ENCODE measurements around the gene LARGE1.

The LARGE1 gene

DNA sequence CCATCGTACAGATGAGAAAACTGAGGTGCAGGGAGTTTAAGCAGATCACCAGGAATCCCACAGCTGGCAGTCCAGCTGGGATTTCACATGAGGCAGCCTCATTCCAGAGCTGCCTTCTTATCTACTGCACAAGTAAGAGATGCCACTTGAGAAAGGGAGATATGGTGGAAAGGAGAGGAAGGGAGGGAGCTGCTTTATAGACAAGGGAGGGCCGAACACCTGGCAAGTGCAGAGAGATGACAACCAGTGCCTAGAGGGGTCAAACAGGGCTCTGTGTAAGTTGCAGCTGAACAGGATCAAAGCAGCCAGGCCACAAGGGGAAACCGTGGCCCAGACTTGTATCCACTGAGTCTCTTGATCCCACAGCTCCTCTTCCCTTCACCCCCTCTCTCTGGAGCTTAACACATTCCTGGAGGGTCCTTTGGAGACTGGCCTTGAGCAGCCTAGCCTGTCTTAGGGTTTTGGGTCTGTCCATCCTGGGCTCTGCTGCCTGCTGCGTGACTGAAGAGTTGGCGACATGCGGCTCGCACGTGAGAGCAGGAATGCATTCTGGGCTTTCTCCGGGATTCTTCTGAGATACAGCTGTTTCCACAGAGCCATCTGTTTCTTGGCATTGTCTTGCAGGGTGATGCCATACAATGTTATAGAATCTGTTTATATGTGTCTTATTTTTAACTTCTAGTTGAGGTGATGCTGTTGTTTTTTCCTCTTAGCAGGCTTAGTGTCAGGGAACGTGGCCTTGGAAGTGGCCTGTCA, 593.6 kb downstream of the LARGE1 start:
- DNase-seq (ENCODE audit: low read depth, low spot score): no peak

DNA sequence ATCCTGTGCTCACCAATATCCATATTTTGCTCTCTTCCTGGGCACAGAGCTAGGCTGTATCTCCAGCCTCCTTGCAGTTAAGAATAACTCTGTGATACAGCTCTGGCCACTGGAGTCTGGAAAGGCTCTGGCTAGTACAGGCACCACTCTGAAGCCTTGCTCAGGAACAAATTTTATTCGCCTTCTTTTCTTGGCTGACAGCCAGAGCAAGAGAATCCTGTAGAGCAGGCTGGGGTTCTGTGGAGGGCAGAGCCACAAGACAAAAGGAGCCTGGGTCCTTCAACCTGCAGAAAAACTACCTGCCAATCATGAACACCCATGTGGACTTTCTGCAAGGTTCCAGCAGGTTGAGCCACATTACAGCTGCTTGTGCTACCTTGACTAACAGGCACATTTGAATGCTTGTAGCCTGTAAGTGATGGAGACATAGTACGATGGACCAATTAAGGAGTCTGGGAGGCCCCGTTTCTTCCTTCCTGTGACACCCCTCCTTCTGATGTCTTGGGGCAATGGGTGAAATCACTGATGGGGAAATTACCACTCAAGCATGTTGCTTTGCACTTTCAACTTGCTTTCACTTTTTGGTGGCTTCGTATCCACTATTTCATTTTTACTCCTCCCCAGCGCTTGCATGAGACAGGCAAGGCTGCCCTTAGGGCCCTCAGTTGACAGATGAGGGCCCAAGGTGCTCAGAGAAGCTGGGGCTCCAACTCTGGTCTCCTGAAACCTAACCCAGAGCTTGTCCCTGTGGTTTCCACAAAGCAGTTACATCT, 594.9 kb downstream of the LARGE1 start:
- no peak for DNase-seq (ENCODE audit: low read depth, low spot score)

DNA sequence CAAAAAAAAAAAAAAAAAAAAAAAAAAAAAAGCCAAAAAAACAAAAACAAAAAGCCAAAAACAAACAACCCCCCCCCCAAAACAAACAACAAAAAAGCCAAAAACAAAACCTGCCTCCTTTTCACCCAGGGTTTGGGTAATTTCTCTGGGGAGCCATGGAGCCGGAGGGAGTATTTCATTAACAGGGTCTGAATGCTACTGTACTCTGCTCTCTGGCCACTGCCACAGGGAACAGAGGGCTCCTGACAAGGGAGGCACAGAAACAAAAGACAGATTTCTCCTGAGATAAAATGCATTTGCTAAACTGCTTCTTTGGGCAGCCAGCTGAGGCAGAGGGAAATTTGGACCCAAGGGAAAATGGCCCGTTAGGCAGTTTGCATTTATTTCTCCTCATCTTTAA, 596.0 kb downstream of the LARGE1 start:
- no peak for DNase-seq (ENCODE audit: low read depth, low spot score)

DNA sequence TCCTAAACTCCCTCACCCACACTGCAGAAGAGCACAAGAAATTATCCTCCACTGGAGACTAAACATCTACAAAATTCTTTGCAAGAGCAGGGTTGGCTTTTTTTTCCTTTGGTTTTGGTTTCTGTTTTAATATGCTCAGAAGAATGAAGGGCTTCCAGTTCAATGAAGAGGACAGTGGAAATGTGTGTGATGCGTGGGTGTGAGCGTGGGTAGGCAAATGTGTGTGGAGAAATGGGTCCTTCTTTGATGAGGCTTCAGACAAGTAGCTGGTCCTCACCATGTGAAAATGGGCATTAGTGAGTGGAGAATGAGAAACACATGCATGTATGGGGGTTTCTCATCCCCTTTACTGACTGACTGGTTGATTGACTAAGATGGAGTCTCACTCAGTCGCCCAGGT, 598.8 kb downstream of the LARGE1 start:
- no peak for DNase-seq (ENCODE audit: low read depth, low spot score)

DNA sequence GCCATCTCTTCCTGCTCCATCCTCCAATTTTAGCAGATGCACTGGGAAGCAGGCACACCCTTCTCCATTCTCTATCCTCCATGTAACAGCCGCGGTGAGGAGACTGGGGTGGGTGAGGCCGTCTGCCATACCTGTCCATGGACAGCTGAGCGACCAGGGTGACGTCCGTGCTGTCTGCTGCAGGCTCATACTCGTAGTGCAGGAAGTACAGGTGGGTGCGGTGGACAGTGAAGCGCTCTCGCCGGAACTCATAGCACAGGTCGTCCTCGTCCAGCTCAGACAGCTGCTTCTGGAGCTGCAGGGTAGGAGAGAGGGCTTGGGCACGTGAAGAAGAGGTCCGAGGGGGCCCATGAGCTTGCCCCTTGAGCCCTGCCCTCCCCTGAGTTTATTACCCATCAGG, 604.3 kb downstream of the LARGE1 start:
- DNase-seq (ENCODE audit: low read depth, low spot score): no peak

DNA sequence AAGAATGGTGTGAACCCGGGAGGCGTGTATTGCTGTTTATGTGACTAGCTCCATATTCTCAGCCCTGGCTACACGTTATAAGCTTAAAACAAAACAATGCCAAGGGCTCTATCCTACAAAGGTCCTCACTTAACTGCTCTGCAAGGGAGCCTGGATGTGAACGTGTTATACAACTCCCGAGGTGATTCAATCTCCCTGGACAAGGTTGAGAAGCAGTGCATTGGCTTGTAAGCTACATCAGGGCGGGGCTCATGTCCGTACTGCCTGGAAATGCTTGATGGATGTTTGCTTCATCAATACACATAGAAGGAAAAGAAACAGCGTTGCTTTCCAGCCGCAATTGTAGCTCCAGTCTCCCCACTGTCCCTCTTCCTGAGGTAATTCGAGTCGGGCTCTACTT, 605.2 kb downstream of the LARGE1 start:
- DNase-seq (ENCODE audit: low read depth, low spot score): no peak

DNA sequence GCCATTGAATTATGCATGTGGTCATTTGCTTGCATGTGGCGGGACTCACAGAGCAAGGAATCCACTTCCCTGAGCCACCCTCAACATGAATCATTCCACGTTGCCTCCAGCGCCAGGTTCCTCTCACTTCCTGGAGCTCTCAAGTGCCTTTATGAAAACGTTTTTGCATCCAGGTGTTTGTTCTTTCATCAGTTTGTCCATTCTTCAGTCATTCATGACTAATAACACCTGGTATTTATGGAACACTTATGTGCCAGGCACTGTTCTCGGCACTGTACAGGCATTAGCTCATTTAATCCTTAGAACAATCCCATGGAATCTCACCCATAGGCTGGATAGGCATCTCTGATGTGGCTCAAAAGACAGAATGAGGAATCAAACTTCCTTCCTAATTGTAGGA, 606.0 kb downstream of the LARGE1 start:
- no peak for DNase-seq (ENCODE audit: low read depth, low spot score)

DNA sequence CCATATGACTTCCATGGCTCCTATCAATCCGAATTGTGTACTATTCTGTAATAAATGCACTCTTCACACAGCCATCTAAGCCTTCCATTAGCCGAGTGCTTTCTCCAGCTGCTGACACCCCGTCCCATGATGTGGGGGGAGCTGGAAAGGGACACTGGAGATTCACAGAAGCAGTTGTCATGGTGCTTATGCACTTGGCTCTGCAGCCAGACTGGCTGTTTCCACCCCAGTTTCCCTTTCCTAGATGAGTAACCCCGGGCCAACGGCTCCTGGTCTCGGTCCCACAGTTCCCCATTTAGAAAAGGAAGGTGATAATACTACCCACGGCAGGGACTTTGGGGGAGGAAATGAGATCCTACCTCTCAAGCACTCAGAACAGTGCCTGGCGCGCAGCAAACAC, 617.2 kb downstream of the LARGE1 start:
- no peak for DNase-seq (ENCODE audit: low read depth, low spot score)

DNA sequence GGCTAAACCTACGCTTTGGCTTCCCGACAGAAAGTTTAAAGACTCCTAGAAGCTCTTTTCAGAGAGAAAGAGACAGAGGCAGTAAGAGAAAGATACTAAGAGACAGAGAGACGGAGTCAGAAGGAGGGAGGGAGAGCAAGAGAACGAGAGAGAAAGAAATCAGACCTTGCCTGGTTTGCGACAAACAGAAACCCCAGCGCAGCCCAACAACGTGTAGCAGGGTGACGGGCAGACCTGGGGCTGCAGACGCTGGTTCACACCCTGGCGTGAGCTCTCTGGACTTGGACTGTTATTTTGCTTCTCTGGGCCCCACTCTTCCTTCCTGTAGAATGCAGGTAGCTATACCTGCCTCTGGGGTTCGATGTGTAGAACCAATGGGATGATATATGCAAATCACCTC, 617.7 kb downstream of the LARGE1 start:
- DNase-seq (ENCODE audit: low read depth, low spot score): no peak

DNA sequence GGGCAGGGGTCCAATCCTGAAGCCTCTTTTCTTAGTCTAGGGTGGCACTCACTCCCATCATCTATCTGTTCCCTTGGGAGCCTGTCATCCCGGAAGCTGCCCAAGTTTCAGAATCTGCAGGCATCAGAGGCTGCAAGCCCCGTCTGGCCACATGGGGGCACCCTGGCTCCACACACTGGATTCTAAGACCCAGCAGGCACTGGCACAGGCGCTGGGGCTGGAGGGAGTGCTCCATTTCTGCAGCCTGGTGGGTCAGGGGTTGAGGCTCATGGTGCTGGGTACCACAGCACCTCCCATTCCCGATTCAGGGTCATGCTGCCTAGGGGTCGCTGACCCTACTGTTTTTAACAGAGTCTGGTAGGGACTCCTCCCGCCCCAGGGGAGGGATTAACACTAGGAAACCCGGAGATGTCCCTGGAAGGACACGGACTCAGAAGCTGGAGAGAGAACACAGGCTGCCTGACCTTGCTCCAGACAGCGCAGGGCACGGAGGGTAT, 618.2 kb downstream of the LARGE1 start:
- no peak for DNase-seq (ENCODE audit: low read depth, low spot score)

DNA sequence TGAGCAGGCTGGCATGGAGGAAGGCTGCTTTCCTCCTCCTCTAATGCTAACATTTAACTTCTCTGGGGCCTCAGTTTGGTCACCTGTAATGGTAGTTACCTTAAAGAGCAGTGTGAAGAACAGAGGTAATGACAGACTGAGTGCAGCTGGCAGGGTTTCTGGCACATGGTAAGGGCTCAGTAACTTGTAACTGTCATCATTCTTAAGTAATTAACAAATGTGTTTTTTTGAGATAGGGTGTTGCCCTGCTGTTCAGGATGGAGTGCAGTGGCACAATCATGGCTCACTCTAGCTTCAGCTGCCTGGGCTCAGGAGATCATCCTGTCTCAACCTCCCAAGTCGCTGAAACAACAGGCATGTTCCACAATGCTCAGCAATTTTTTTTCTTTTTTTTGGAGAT, 620.1 kb downstream of the LARGE1 start:
- DNase-seq (ENCODE audit: low read depth, low spot score): no peak

DNA sequence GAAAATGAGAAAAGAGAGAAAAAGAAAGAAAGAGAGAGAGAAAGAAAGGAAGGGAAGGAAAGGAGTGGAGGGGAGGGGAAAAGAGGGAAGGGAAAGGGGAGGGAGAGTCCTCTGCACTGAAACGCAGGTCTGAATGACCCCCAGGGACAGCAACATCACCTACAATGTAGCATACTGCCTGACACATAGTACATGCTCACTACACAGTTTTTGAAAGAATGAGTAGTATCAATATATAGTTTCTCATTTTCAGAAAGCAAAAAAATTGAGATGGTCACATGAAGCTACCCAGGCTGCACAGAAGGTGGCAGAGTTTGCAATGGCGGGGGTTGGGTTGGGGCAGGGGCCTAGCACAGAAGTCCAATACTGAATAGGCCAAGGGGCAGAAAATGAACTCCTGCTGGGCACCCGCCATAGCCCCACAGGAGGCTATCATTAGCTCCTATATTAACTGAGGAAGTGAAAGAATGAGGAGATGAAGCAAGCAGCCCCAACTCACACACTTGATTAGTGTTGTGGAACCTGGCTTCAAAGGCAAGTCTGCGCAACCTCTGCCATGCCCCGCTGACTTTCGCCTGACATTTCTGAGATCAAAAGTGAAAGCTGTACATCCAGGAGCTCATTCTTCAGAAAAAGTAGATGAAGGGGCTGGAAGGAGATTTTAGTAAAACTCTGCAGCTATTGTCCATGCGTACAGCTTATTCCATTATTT, 620.9 kb downstream of the LARGE1 start:
- DNase-seq (ENCODE audit: low read depth, low spot score): no peak

DNA sequence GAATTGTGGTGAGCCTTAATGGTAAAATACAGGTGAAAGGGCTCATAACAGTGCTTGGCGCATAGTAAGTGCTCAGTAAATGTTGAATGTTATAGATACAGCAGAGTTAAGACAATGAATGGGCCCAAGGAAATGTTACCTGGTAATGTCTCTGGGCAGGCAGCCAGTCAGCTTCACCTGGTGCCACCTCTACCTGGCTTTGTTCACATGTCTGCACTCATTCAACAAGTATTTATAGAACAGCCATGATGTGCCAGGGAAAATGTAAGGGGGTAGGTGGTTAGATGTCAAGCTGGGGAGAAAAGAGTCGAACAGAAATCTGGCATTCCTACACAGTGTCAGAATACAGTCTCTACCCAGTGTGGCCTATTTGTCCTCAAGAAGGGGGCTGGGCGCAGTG, 623.3 kb downstream of the LARGE1 start:
- DNase-seq (ENCODE audit: low read depth, low spot score): no peak

DNA sequence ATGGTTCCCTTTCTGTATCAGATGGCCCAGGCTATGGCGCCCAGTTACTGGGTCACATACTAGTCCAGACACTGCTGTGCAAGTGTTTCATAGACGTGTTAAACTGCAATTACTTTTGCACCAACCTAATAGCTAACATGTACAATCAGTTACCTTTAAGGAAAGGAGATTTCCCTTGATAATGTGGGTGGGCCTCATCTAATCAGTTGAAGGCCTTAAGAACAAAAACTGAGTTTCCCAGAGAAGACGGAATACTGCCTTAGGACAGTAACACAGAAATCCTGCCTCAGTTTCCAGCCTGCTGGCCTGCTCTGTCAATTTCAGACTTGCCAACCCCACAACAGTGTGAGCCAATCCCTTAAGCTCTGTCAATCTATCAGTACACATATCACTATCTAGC, 632.2 kb downstream of the LARGE1 start:
- no peak for DNase-seq (ENCODE audit: low read depth, low spot score)

DNA sequence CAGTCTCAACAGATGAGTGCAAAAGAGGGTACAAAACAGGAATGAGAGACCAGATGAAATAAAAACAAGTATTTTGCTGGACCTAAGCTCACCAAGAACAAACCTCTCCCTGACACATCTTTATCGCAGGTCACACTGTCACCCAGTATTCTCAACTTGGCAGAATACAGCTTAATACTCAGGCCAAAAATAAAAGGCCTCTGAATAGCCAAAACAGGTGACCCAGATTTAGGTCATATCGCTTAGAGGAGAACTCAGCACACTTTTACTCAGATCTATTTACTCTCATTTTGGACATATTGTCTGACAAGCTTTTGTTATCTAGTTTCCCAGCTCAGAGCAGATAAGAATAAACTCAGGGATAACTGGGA, 645.2 kb downstream of the LARGE1 start:
- DNase-seq (ENCODE audit: low read depth, low spot score): no peak

DNA sequence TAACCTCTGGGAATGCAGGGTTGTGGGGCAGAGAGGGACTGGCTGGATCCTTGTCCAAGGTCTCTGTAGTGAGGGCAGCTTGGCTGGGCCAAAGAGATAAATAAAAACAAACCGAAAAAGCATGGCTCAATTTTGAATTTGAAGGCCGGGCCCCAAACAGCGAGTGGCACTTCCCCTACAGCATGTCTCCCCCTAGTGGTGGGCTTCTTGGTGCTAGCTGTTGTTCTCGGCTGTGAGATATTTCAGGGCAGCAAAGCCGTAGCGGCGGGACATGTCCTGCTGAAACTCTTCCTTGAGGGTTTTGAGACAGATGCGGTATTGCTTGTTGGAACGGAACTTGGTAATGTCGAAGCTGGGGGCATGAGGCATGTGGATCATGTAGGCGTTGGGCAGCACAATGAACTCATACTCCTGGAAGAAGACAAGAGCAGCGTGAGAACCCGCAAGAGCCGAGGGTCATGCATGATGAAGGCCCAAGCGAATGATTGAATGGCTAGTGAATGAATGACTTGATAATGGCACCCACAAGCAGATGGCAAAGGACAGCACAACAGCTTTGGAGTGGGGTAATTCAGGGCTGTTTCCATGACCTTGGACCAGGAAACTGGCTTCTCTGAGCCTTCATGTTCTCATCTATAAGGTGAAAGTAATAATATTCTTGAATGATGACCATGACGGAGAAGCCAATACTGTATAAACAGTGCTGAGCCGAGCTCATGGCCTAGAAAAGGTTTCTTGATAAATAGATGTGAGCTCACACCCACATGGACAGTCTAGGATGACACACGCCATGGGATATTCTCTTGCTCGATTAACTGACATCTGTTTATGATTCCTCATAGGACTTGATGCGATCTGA, 645.8 kb downstream of the LARGE1 start:
- no peak for DNase-seq (ENCODE audit: low read depth, low spot score)

DNA sequence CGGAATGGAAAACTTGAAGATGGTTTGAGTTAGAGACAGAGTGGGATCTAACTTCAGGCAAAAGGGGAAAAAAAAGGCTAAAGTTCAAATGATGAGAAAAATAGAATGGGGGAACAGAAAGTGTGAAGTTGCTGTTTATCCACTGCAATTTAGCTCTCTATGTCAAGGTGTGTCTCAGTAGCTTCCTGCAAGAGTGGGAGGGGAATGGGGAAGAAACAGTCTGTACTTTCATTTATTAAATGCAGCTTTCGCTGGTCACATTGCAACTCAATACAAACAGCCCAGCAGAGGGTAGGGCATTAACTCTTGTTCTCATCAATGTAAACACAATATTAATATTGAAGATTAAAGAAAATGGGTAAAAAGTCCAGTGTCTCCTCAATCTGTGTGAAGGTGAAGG, 647.4 kb downstream of the LARGE1 start:
- no peak for DNase-seq (ENCODE audit: low read depth, low spot score)

DNA sequence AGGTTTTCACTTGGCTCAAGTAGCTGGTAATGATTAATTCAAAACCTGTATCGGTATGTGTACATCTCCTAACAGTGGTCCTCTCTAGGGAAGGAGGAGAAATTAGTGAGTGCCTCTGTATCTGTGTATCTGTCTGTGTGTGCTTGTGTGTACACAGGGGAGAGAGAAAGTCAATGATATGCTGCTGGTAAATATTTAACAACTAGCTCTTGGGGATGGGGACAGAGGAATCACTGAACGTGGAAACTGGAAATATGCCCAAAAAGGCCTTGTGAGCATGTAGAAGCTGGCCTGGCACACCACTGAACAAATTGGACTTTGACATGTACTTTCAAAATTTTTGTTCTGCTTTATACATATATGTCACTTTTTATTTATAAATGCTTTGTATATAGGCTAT, 648.1 kb downstream of the LARGE1 start:
- no peak for DNase-seq (ENCODE audit: low read depth, low spot score)

DNA sequence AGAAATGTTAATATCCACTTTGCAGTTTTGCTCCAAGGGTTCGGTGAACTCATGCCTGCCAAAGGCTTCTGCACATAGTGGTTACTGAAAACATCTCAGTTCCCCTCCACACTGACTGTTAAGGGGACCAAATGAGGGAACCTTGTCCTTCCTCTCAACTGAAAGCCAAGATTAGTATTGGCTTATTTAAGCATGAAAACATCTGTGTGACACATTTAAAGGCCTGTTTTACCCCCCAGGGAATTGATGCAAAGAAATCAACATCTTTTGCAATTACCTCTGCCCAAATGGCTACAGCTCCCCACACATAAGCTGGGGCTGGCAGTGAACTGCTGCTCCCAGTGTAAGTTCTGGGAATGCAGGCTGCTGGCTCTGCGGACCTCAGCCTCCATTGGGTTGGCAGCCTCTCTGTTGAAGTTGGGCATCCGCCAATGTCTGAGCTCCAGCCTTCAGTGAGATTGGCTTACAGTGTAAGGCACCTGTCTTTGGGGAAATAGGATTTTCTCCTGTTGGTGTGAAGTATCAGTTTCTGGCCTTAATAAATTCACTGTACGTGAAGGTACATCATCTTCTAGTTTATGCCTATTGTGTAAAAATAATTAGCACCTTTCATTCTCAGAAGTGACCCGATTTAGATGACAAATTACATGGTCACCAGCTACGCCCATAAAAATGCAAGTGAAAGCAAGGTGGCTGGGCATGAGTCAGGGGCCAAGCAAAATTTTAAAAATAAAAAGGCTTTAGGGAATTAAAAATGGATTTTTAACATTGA, 648.7 kb downstream of the LARGE1 start:
- DNase-seq (ENCODE audit: low read depth, low spot score): no peak

DNA sequence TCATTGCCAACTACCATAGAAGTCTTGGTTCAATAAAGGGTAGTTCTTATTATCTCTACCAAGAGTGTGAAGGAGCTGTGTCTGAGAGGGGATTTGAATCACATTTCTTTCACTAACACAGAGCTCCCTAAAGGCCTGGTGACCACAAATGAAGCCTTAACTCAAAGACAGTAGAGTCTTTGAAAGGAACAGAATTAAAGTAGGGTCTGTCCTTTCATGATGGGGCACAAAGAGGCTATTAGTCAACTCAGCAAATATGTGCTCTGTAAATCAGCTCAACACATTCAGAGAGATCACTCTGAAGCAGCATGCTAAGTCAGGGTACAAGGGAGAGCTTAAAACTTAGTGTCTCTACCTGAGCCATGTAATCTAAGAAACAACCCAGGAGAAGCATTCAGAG, 649.7 kb downstream of the LARGE1 start:
- DNase-seq (ENCODE audit: low read depth, low spot score): no peak

DNA sequence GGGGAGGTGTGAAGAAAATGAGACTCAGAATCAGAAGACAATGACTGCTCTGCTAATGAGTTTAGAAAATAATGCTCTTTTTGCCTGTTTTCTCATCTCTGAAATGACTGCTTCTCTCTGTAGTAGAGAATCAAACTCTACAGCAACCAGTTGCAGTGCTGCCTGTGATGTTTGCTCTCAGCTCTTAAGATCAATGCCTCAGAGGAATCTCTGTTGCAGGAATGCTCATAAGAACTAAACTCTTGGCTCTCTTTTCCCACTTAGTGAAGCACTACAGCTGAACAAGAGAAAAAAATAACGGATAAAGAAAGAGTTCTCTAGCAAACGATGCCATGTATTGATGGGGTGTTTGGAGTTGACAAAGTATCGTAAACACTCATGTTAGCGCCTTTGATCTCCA, 658.6 kb downstream of the LARGE1 start:
- no peak for DNase-seq (ENCODE audit: low read depth, low spot score)
